Peyer's patch (tissue), 4 donors: ENCODE results near the gene TMEM132E.

Experiments
- CTCF ChIP-seq, 6 experiments: fragments of 450-650 bp in 4 of 6; fragments of 200-600 bp in 2 of 6; sonication (generic) in 1 of 6; IDR thresholded peaks; one replicate each; pipeline ENCODE4 v1.5.1; 2017 to 2019; ENCODE audit warnings: antibody characterized with exemption in 6 of 6, mild to moderate bottlenecking in 3 of 6, moderate library complexity in 1 of 6
- POLR2A ChIP-seq, 2 donors: fragments of 450-650 bp; IDR thresholded peaks; one replicate each; pipeline ENCODE4 v1.5.1; 2017; ENCODE audit warnings: antibody characterized with exemption in 2 of 2, mild to moderate bottlenecking in 2 of 2, moderate library complexity in 2 of 2

- TF ChIP-seq CTCF (IDR thresholded peaks at IDR 0.05) (no peak), POLR2A (IDR thresholded peaks at IDR 0.05) (no peak)
Observed at GRCh38 chr17:34592002-34592401, 12.6 kb downstream of the TMEM132E start.
